GM12801 (cell line): ENCODE data around the gene TSHZ2.

Experiments used
- TF ChIP-seq, protein P1 (sequence below): IDR thresholded peaks from one replicate; pipeline ENCODE4 v1.5.1; 2011; ENCODE audit warnings: control low read depth; ENCODE audit not compliant: insufficient read length; ENCODE audit errors: extremely low read depth

The TSHZ2 gene

DNA sequence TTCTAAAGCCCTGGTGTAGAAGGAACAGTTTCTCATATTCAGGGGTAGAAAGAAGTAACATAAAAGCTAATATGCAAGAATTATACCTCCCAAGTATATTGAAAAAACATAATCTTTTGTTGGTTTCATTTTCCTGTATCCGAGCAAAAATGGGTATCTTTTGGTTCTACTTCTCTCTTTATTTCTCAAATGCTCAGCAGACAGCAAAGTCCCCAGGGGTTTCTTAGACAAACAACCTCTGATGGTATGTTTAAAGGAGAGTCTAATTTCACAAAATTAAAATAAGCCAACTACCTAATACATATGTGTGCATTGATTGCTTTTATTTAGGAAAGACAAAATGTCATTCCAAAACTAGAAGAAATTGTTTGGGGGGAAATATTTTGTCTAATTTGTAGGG is 131.0 kb downstream of the TSHZ2 start:
- TF ChIP-seq, protein P1, sequence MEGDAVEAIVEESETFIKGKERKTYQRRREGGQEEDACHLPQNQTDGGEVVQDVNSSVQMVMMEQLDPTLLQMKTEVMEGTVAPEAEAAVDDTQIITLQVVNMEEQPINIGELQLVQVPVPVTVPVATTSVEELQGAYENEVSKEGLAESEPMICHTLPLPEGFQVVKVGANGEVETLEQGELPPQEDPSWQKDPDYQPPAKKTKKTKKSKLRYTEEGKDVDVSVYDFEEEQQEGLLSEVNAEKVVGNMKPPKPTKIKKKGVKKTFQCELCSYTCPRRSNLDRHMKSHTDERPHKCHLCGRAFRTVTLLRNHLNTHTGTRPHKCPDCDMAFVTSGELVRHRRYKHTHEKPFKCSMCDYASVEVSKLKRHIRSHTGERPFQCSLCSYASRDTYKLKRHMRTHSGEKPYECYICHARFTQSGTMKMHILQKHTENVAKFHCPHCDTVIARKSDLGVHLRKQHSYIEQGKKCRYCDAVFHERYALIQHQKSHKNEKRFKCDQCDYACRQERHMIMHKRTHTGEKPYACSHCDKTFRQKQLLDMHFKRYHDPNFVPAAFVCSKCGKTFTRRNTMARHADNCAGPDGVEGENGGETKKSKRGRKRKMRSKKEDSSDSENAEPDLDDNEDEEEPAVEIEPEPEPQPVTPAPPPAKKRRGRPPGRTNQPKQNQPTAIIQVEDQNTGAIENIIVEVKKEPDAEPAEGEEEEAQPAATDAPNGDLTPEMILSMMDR: no peak

DNA sequence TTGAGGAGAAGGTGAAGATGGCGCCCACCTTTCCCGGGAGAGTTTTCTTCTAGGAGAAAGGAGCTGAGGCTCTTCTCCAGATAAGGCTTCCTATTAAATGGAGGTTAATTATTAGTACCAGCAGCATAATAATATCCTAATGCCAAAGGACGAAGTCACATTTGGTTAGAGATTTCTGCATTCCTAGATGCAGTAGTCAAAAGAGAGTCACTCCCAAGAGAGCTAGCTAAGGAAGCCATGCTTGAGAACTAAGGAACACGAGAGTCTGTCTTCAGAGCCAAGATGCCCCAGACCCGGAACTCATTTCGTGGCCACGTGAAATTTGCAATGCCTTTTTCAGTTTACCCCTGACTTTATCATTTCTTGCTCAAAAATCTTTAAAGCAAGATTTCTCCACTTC is 132.7 kb downstream of the TSHZ2 start:
- TF ChIP-seq, protein P1: no peak

DNA sequence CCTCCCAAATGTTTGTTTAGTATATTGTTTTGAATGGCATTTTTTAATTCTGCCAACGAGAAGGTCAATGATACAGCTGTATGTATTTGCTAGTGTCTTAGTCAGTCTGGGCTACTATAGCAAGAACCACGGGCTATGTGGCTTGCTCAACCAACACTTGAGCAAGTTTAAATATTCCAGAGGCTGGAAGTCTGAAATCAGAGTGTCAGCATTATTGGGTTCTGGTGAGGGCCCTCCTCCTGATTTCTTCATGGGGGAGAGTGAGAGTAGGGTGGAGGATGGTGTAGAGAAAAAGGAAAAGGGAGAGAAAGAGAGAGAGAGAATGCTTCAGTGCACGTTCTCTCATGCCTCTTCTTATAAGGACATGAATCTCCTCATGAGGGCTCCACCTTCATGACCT is 144.6 kb downstream of the TSHZ2 start:
- TF ChIP-seq, protein P1: no peak

DNA sequence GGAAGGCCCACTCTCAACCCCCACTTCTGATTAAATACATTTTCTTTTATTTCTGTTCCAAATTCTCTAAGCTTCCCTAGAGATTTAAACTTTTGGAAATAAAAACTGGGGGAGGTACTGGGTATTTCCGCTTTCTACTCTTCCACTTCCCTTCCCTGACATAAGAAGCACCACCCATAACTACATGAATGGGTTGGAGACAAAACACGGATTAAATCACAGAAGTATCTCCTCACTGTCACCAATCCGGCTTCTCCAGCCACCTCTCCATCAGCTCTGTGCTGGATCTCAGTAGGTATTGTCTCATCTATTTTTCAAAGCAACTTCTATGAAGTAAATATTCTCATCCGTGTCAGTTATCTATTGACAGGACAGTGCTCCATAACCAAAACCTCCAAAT is 150.7 kb downstream of the TSHZ2 start:
- TF ChIP-seq, protein P1: no peak

DNA sequence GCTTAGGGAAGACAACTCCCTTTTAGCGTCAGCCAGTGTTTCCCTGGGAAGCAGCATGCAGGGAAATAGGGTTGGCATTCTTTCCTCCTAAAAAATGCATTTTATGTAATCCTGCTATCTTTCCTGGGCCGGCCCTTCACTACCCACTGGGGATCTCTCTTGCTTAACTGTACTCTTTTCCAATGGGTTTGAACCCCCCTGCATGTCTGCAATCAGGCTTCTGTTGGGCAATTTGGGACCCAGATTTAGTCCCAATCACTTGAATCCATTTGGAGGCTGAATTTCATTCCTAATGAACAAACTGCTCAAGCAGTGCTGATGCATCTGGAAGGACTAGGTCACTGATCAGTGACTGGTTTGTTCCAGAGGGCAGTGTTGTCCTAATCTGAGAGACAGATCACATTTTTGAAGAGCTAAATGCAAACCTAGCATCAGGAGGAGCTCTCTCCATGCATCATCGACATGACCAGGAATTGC is 152.0 kb downstream of the TSHZ2 start:
- TF ChIP-seq, protein P1: no peak

DNA sequence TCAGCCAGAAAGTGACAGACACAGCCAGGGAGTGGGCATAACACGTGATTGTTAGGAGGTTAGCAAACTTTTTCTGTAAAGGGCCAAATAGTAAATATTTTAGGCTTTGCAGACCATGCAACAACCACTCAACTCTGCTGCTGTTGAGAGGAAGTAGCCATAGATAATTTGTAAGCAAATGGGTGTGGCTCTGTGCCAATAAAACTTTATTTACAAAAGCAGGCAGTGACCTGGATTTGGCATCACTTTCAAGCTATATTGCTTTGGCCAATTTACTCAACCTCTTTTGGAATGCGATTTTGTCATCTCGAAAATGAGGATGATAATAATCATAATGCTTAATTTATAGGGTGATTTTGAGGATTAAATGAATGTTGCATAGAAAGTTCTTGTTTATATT is 152.6 kb downstream of the TSHZ2 start:
- TF ChIP-seq, protein P1: no peak

DNA sequence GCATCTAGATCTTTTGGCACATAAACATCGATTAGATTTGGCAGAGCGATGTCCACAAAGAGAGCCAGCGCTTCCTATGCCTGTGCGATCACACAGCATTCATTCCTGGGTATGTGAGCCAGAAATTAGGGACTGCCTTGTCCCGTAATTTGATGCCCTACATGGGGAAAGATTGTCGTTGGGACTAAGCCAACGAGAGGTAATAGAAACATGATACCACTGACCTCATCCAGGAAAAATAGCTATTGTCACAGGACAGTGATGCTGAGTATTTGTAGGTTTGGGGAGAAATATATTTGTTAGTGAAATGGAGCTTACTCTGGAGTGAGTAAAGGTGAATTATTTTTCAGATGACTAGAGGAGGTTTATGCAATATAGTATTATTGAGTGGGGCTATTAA is 154.0 kb downstream of the TSHZ2 start:
- TF ChIP-seq, protein P1: no peak

DNA sequence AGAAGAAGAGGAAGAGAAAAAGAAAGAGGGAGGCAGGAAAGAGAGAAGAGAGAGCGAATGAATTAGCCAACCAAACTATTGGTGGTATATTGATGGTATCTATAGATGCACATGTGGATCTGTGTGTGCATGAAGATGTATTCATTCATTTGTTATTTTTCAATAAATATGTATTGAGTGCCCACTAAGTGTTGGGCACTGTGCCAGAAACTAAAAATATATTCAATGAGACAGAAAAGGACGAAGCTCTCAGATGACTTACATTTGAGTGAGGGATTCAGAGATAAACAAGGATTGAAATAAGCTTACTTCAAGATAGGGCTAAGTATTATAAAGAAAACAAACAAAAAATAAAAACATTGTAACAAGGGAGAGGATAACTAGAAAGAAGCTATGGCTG is 154.9 kb downstream of the TSHZ2 start:
- TF ChIP-seq, protein P1: no peak
